H1 (cell line): Measurements from ENCODE around the gene RBP3. TPM values are rescaled to one million over a fixed set of nuclear protein-coding genes. Genes with fewer than 3 reads are reported as not detected.

ENCODE experiments used
- GABPA ChIP-seq: IDR thresholded peaks from 2 replicates; pipeline ENCODE4 v1.6.1; 2011; ENCODE audit warnings: mild to moderate bottlenecking, low read length, moderate library complexity, borderline replicate concordance; ENCODE audit not compliant: insufficient read depth
- JUND ChIP-seq: IDR thresholded peaks from 2 replicates; pipeline ENCODE4 v1.6.1; 2011; ENCODE audit warnings: mild to moderate bottlenecking, improper control_type of control experiment, low read length
- POU5F1 ChIP-seq: IDR thresholded peaks from 2 replicates; pipeline ENCODE4 v1.6.1; 2011; ENCODE audit warnings: low read depth, mild to moderate bottlenecking, low read length, moderate library complexity
- RXRA ChIP-seq: IDR thresholded peaks from 2 replicates; pipeline ENCODE4 v1.6.1; 2011; ENCODE audit warnings: low read depth, mild to moderate bottlenecking, low read length, moderate library complexity; ENCODE audit not compliant: insufficient read depth
- YY1 ChIP-seq: IDR thresholded peaks from 2 replicates; pipeline ENCODE4 v1.6.1; 2011; ENCODE audit warnings: low read depth, mild to moderate bottlenecking, low read length
- polyA plus RNA-seq, 7 experiments: library from polyadenylated mRNA; depleted of rRNA in 3 of 7; stranded (reverse) in 5 of 7; unstranded in 2 of 7; fragments of >200 nt in 5 of 7; fragments of 200-250 nt in 2 of 7; gene quantifications; 1 replicate in 5 of 7; 2 replicates in 1 of 7; 4 replicates in 1 of 7; pipeline versions ENCODE4 v1.2.1 to v1.2.3, GENCODE V29; 2011 to 2013; ENCODE audit warnings: missing spikeins in 2 of 7, mixed read lengths in 2 of 7
- total RNA-seq: library from RNA; stranded (reverse); fragmentation: NEBNext Ultra II Directional; extraction: Animal tissue kit (Norgen Biotek cat#: 25700); gene quantifications from 2 replicates; pipeline ENCODE4 v1.2.1, GENCODE V29; 2021
- TF ChIP-seq, protein P1 (sequence below): IDR thresholded peaks from 2 replicates; pipeline ENCODE4 v1.6.1; 2012; ENCODE audit warnings: low read length, inconsistent platforms

Gene RBP3
- total and polyA plus RNA-seq, 2 of the 8 experiments (the other 6 are each of a cell fraction or from before 2014, with no cell fraction given), result not detected

- no peak for TF ChIP-seq POU5F1
- TF ChIP-seq, protein P1, sequence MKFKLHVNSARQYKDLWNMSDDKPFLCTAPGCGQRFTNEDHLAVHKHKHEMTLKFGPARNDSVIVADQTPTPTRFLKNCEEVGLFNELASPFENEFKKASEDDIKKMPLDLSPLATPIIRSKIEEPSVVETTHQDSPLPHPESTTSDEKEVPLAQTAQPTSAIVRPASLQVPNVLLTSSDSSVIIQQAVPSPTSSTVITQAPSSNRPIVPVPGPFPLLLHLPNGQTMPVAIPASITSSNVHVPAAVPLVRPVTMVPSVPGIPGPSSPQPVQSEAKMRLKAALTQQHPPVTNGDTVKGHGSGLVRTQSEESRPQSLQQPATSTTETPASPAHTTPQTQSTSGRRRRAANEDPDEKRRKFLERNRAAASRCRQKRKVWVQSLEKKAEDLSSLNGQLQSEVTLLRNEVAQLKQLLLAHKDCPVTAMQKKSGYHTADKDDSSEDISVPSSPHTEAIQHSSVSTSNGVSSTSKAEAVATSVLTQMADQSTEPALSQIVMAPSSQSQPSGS, result no peak
- TF ChIP-seq RXRA, result no peak
- no peak for TF ChIP-seq GABPA
- TF ChIP-seq YY1, result no peak
- TF ChIP-seq JUND, result no peak
- TF ChIP-seq, all 59 proteins: peak for 0
Observed at GRCh38 chr10:47369251-47369894, 21.2 kb downstream of the RBP3 start (continued).
